HUES48 (cell line): Measurements from ENCODE around the gene OR5B21.

ENCODE experiments used
- H3K27ac ChIP-seq: one replicate; pipeline ENCODE4 v1.7.0; 2013; ENCODE audit warnings: low read depth, low read length, inconsistent platforms
- H3K27me3 ChIP-seq: 2 replicates; pipeline ENCODE4 v1.6.1; 2013; ENCODE audit warnings: mild to moderate bottlenecking, low read length; ENCODE audit not compliant: control insufficient read depth, insufficient read depth
- H3K36me3 ChIP-seq: 2 replicates; pipeline ENCODE4 v1.6.1; 2013; ENCODE audit warnings: low read length; ENCODE audit not compliant: control insufficient read depth, insufficient read depth
- H3K4me1 ChIP-seq: 2 replicates; pipeline ENCODE4 v1.6.1; 2013; ENCODE audit warnings: mild to moderate bottlenecking, low read length; ENCODE audit not compliant: control insufficient read depth, insufficient read depth
- H3K4me3 ChIP-seq: 2 replicates; pipeline ENCODE4 v1.5.1; 2013; ENCODE audit warnings: mild to moderate bottlenecking, low read depth, low read length
- H3K9ac ChIP-seq: 2 replicates; pipeline ENCODE4 v1.6.1; 2013; ENCODE audit warnings: mild to moderate bottlenecking, low read depth, low read length, moderate library complexity
- H3K9me3 ChIP-seq: 2 replicates; pipeline ENCODE4 v1.6.1; 2013; ENCODE audit warnings: low read length; ENCODE audit not compliant: control insufficient read depth, insufficient read depth

Gene OR5B21

DNA sequence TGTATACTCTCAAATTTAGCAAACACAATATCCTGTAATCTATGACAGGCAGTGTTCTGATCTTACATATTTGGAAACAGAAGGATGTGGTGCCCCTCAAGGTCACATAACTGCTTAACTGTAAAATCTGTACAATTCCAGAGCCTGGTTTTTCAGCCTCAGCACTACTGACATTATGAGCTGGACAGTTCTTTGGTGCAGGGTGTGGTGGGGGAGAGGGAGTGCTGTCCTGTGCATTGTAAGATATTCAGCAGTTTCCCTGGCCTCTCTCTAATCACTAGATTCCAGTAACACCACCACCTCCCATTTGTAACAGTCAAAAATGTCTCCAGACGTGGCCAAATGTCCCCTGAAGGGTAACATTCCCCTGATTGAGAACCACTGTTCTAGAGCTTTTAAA, 1.8 kb upstream of the OR5B21 start:
- Histone ChIP-seq H3K4me3 (no peak overlapping the region), H3K4me1 (peaks cover 17% of the 10 kb centered on the region; the same call in 1 of the 2 replicates), H3K27ac (no peak overlapping the region), H3K9ac (no peak overlapping the region), H3K36me3 (no peaks in the 10 kb centered on the region), H3K9me3 (no peaks in the 10 kb centered on the region), H3K27me3 (no peaks in the 10 kb centered on the region)

- Histone ChIP-seq H3K36me3 (no peaks in the 10 kb centered on the region), H3K27ac (no peak overlapping the region), H3K4me1 (peaks cover 17% of the 10 kb centered on the region; the same call in 1 of the 2 replicates), H3K9ac (no peak overlapping the region), H3K9me3 (no peaks in the 10 kb centered on the region), H3K27me3 (no peaks in the 10 kb centered on the region), H3K4me3 (no peak overlapping the region)
These were observed 909 bp upstream of the OR5B21 start for GRCh38 chr11:58508814-58509213.

DNA sequence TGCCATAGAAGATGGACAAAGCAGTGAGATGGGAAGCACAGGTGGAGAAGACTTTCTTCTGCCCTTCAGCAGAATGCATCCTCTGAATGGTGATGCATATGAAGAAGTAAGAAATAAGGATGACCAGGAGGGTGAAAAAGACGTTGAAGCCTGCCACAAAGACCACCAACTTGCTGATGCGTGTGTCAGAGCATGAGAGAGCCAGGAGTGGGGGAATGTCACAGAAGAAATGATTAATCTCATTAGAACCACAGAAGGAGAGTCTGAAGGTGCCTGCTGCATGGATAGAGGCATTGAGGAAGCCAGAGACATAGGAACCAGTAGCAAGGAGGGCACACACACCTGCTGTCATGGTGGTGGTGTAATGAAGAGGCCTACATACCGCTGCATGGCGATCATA, 550 bp downstream of the OR5B21 start:
- H3K9ac ChIP-seq = no peak overlapping the region

DNA sequence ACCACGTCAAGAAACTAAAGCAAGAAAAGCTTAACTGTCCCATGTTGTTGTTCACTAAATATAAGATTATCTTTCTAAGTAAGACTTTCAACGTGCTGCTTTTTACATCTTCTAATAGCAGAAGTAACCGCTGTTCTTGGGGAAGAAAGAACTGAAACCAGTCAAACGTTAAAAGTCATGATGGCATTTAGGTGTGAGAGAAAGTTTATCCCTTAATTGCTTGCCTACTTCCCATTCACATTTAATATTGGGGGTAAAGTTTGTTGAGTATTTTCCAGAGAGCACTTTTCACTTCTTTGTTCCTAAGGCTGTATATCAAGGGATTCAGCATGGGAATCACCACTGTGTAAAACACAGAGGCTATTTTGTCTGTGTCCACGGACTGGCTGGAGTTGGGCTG, 970 bp downstream of the OR5B21 start:
- H3K9ac ChIP-seq = no peak overlapping the region
- 0 out of 2 replicates have a peak, but pooled peaks cover 2% of the 10 kb centered on the region for H3K4me1 ChIP-seq
- H3K27me3 ChIP-seq = no peaks in the 10 kb centered on the region
- no peak overlapping the region for H3K27ac ChIP-seq
- H3K9me3 ChIP-seq = no peaks in the 10 kb centered on the region
- no peaks in the 10 kb centered on the region for H3K36me3 ChIP-seq
- H3K4me3 ChIP-seq = no peak overlapping the region

More for the DNA sequence above, 550 bp downstream of the OR5B21 start:
- Histone ChIP-seq H3K4me3 (no peak overlapping the region), H3K27me3 (no peaks in the 10 kb centered on the region), H3K27ac (no peak overlapping the region), H3K9me3 (no peaks in the 10 kb centered on the region), H3K36me3 (no peaks in the 10 kb centered on the region), H3K4me1 (0 out of 2 replicates have a peak, but pooled peaks cover 5% of the 10 kb centered on the region)

- no peaks in the 10 kb centered on the region for H3K36me3 ChIP-seq
These were observed 2.1 kb downstream of the OR5B21 start for GRCh38 chr11:58505849-58506248.

GRCh38 chr11:58504232-58504631, 3.7 kb downstream of the OR5B21 start:
- no peak overlapping the region for H3K27ac ChIP-seq
- H3K9me3 ChIP-seq = no peaks in the 10 kb centered on the region
- H3K27me3 ChIP-seq = no peaks in the 10 kb centered on the region
- H3K4me3 ChIP-seq = no peak overlapping the region
- no peaks in the 10 kb centered on the region for H3K36me3 ChIP-seq
- H3K4me1 ChIP-seq = no peaks in the 10 kb centered on the region
- H3K9ac ChIP-seq = no peak overlapping the region

More at GRCh38 chr11:58505849-58506248, 2.1 kb downstream of the OR5B21 start:
- no peak overlapping the region for H3K9ac ChIP-seq
- H3K27ac ChIP-seq = no peak overlapping the region
- H3K4me1 ChIP-seq = no peaks in the 10 kb centered on the region
- no peak overlapping the region for H3K4me3 ChIP-seq
- H3K27me3 ChIP-seq = no peaks in the 10 kb centered on the region
- no peaks in the 10 kb centered on the region for H3K9me3 ChIP-seq

GRCh38 chr11:58503361-58503856, 4.5 kb downstream of the OR5B21 start:
- Histone ChIP-seq H3K4me1 (no peaks in the 10 kb centered on the region), H3K27ac (no peak overlapping the region), H3K36me3 (no peaks in the 10 kb centered on the region), H3K9ac (no peak overlapping the region), H3K27me3 (no peaks in the 10 kb centered on the region), H3K4me3 (no peak overlapping the region), H3K9me3 (no peaks in the 10 kb centered on the region)

DNA sequence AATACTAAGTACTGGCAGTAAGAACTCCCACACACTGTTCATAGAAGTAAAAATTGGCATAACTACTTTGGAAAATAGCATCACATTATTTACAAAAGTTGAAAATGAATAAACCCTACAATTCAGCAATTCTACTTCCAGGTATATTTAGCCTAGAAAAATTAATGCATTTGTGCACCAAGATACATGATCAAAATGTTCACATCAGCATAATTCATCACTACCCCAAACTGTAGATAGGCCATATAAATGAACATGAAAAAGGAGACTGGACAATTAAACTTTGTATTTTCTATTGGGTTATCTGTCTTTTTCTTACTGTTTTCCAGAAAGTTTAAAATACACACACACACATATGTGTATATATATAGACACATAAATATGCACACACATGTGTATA, 5.9 kb downstream of the OR5B21 start:
- no peak overlapping the region for H3K27ac ChIP-seq
- H3K9me3 ChIP-seq = no peaks in the 10 kb centered on the region
- H3K4me1 ChIP-seq = no peaks in the 10 kb centered on the region
- no peak overlapping the region for H3K9ac ChIP-seq
- no peaks in the 10 kb centered on the region for H3K27me3 ChIP-seq
- no peaks in the 10 kb centered on the region for H3K36me3 ChIP-seq
- H3K4me3 ChIP-seq = no peak overlapping the region

GRCh38 chr11:58498464-58498863, 9.4 kb downstream of the OR5B21 start:
- H3K27ac ChIP-seq = no peak overlapping the region

DNA sequence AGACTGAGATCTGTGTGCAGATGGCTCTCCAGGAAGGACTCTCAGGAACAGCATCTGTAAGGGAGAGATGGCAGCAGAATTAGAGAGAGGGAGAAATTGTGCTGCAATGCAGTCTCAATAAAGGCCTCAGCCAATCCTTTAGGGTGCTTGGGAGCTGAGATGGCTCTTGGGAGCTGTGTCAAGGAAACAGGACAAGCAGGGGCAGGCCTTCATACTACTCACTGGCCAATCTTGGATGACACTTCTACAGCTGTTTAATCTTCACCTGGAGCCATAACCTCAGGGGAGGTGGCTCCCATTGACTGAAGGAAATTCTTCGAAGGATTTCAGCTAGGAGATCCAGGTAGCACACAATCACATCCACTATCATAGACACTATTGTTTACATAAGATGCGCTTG, 10.0 kb downstream of the OR5B21 start:
- Histone ChIP-seq H3K27ac (no peak overlapping the region), H3K9me3 (no peaks in the 10 kb centered on the region), H3K9ac (no peak overlapping the region), H3K27me3 (no peaks in the 10 kb centered on the region), H3K4me3 (no peak overlapping the region), H3K4me1 (no peaks in the 10 kb centered on the region), H3K36me3 (no peaks in the 10 kb centered on the region)

More at GRCh38 chr11:58498464-58498863, 9.4 kb downstream of the OR5B21 start:
- H3K9me3 ChIP-seq = no peaks in the 10 kb centered on the region
- no peaks in the 10 kb centered on the region for H3K36me3 ChIP-seq
- no peaks in the 10 kb centered on the region for H3K4me1 ChIP-seq
- no peaks in the 10 kb centered on the region for H3K27me3 ChIP-seq
- H3K9ac ChIP-seq = no peak overlapping the region
- no peak overlapping the region for H3K4me3 ChIP-seq

DNA sequence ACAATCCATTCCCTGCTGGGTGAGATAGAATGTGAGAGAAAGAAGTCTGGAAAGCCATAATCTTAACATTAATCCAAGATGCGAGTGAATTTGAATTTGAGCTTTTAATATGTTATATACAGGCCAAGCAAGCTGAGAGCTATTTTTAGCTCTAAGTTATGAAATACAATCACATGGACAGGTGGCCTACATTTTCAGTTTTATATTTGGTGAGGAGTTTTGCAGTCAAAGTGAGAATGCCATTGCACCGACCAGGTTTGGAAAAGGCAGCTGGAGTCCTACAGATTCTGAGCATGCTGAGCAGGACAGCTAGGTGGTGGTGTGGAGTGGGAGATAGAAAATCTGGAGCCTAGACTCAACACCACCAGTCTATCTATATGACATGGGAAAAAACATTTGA, 12.0 kb downstream of the OR5B21 start:
- Histone ChIP-seq H3K4me1 (no peaks in the 10 kb centered on the region), H3K27ac (no peak overlapping the region), H3K4me3 (no peak overlapping the region), H3K9me3 (no peaks in the 10 kb centered on the region), H3K36me3 (no peaks in the 10 kb centered on the region), H3K9ac (no peak overlapping the region), H3K27me3 (no peaks in the 10 kb centered on the region)

DNA sequence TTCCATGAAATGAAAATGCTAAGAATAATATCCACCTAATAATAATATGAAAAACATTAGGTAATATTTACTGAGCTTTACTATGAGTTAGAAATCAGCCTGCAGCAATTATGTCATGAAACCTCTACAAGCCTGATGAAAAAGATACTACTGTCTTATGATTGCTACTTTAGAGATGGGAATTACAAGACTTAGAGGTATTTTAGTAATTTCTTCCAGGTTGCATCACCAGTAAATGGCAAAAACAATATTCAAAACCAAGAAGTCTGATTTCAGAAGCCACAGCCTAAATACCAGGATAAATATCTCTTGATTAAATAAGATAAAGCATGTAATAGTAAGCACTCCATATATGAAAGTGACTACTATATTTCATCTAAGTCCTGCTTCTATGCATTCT, 13.8 kb downstream of the OR5B21 start:
- no peaks in the 10 kb centered on the region for H3K36me3 ChIP-seq
- H3K27me3 ChIP-seq = no peaks in the 10 kb centered on the region
- H3K9ac ChIP-seq = no peak overlapping the region
- no peak overlapping the region for H3K4me3 ChIP-seq
- no peak overlapping the region for H3K27ac ChIP-seq
- H3K9me3 ChIP-seq = no peaks in the 10 kb centered on the region
- H3K4me1 ChIP-seq = no peaks in the 10 kb centered on the region
